K562 (cell line): ENCODE measurements around the gene PACRG. TPM values are rescaled to one million over a fixed set of nuclear protein-coding genes. Genes with fewer than 3 reads are reported as not detected.
A peak's percentile ranks its signal among the peaks of the same experiment; 100 is the strongest.

Experiments used
- ARHGAP35 ChIP-seq: fragments of 450-650 bp; IDR thresholded peaks from 2 replicates; pipeline ENCODE4 v1.6.1; 2018; ENCODE audit not compliant: partially characterized antibody
- CHD1 ChIP-seq: fragments of 200-600 bp; sonication (generic); IDR thresholded peaks from one replicate; pipeline ENCODE4 v1.6.1; 2012; ENCODE audit warnings: mild to moderate bottlenecking, moderate library complexity, low read length, inconsistent platforms
- FOSL1 ChIP-seq: fragments of 200-800 bp; sonication (Bioruptor generic); conservative IDR thresholded peaks from 2 replicates; pipeline ENCODE4 v1.6.1; 2016; ENCODE audit warnings: missing genetic modification characterization, missing compliant biosample characterization
- GTF2B ChIP-seq: IDR thresholded peaks from 2 replicates; pipeline ENCODE4 v1.6.1; 2011; ENCODE audit not compliant: insufficient read length; ENCODE audit errors: extremely low read depth
- MITF ChIP-seq: IDR thresholded peaks from 2 replicates; pipeline ENCODE4 v1.6.1; 2014; ENCODE audit warnings: antibody characterized with exemption
- NFIC ChIP-seq: fragments of 450-650 bp; IDR thresholded peaks from 2 replicates; pipeline ENCODE4 v1.6.1; 2017; ENCODE audit warnings: mild to moderate bottlenecking, inconsistent platforms
- NRF1 ChIP-seq, 2 experiments: fragments of 450-650 bp; IDR thresholded peaks in 1 of 2; conservative IDR thresholded peaks in 1 of 2; 2 replicates each; pipeline ENCODE4 v1.6.1; 2014; ENCODE audit warnings: mild to moderate bottlenecking in 2 of 2
- SFPQ ChIP-seq: fragments of 200-400 bp; formaldehyde crosslinking; IDR thresholded peaks from 2 replicates; pipeline ENCODE4 v1.6.1; 2017; ENCODE audit warnings: mild to moderate bottlenecking, low read depth, low read length, moderate library complexity
- TFAM ChIP-seq: fragments of 250-450 bp; sonication (Bioruptor Pico); conservative IDR thresholded peaks from 2 replicates; pipeline ENCODE4 v1.5.0; 2021; ENCODE audit warnings: mild to moderate bottlenecking, moderate library complexity
- USF1 ChIP-seq: sonication (generic); formaldehyde crosslinking; IDR thresholded peaks from 2 replicates; pipeline ENCODE4 v1.9.0; 2022; ENCODE audit warnings: mild to moderate bottlenecking, missing genetic modification reagents
- ZBTB40 ChIP-seq, 2 experiments: fragments of 450-650 bp in 1 of 2; sonication (generic) in 1 of 2; formaldehyde crosslinking in 1 of 2; IDR thresholded peaks; 2 replicates each; pipeline versions ENCODE4 v1.7.1 to v1.9.0; 2016 to 2022; ENCODE audit warnings: inconsistent platforms in 1 of 2, mild to moderate bottlenecking in 1 of 2, missing genetic modification reagents in 1 of 2
- ZNF143 ChIP-seq: sonication (generic); formaldehyde crosslinking; IDR thresholded peaks from 2 replicates; pipeline ENCODE4 v1.9.0; 2022; ENCODE audit warnings: mild to moderate bottlenecking, missing genetic modification reagents
- polyA plus RNA-seq, 8 experiments: library from polyadenylated mRNA; depleted of rRNA in 4 of 8; stranded (reverse) in 5 of 8; unstranded in 3 of 8; fragments of >200 nt; fragmentation: Nextera tagmentation in 2 of 8; fragmentation: Illumina TruSeq in 1 of 8; extraction: Ambion mirVana in 2 of 8; extraction: Trizol in 1 of 8; gene quantifications; 2 replicates each; pipeline versions ENCODE4 v1.2.1 to v1.2.3, GENCODE V29; 2011 to 2014; ENCODE audit warnings: inconsistent platforms in 1 of 8, missing spikeins in 1 of 8
- total RNA-seq, 7 experiments: library from RNA; depleted of rRNA in 6 of 7; stranded (reverse); fragments of >200 nt in 6 of 7; fragmentation: Illumina TruSeq in 2 of 7; extraction: Trizol in 2 of 7; gene quantifications; 2 replicates each; pipeline versions ENCODE4 v1.2.1 to v1.2.3, GENCODE V29; 2011 to 2021; ENCODE audit warnings: low replicate concordance in 1 of 7

Gene PACRG
- total and polyA plus RNA-seq, 9 of the 15 experiments (the other 6 are each of a cell fraction or from before 2014, with no cell fraction given), result 0.04 TPM; not detected in 8

- TF ChIP-seq SFPQ (no peak), NFIC (no peak), ZNF143 (peak; percentile 83), FOSL1 (tag) (0 out of 2 replicates have a peak, but pooled peaks have one; percentile 25), USF1 (CRISPR knock-in tag) (peak; percentile 68), TFAM (CRISPR knock-in tag) (no peak), GTF2B (no peak), NRF1 (conservative IDR thresholded peaks at IDR 0.05 in 1 of 2, IDR thresholded peaks at IDR 0.05 in 1 of 2) (no peak), MITF (peak; percentile 89), CHD1 (no peak), ARHGAP35 (no peak), ZBTB40 (IDR thresholded peaks at IDR 0.05) (no peak), ZBTB40 (CRISPR knock-in tag; IDR thresholded peaks at IDR 0.05) (no peak)
Observed at GRCh38 chr6:163170294-163170883, 442.6 kb downstream of the PACRG start (continued).
